Measurements from ENCODE around the gene MTRR. TPM values are rescaled to one million over a fixed set of nuclear protein-coding genes. Genes with fewer than 3 reads are reported as not detected.

The MTRR gene
- 23.9 and 25.2 TPM in 2 replicates for total RNA-seq

GRCh38 chr5:7868773-7869473 is at the start of gene MTRR, which contains the start of gene FASTKD3:
MTRR (plus strand) TSS chr5:7869148; CDS start chr5:7870795, 1,647 bp downstream.
FASTKD3 (minus strand) TSS chr5:7869031; CDS start chr5:7868083, 948 bp downstream.

GRCh38 chr5:7850395-7851239 is 18.3 kb upstream of the MTRR start, which contains the start of gene CFAP90:
CFAP90 (minus strand) TSS chr5:7851133; CDS start chr5:7851021, 112 bp downstream.

Other genes with a start within 250 kb of the MTRR start
- gene CFAP90, start 18.0 kb upstream of the MTRR start, total RNA-seq, result 0.18 TPM in 1 of 2 replicates, not detected in the other
- gene FASTKD3, start 117 bp upstream of the MTRR start, total RNA-seq, result 9.6 and 10.4 TPM in 2 replicates

All from smooth muscle cell of bladder (primary cell).